ENCODE results near the gene DDX41.

DDX41 gene

GRCh38 chr5:177512736-177513380 lies 3.9 kb downstream of the DDX41 start:
- DNase-seq: no peak

- DNase-seq: no peak
Observed at GRCh38 chr5:177511796-177512675, 4.7 kb downstream of the DDX41 start.

GRCh38 chr5:177511181-177511580 lies 5.6 kb downstream of the DDX41 start:
- no peak for DNase-seq

DNA sequence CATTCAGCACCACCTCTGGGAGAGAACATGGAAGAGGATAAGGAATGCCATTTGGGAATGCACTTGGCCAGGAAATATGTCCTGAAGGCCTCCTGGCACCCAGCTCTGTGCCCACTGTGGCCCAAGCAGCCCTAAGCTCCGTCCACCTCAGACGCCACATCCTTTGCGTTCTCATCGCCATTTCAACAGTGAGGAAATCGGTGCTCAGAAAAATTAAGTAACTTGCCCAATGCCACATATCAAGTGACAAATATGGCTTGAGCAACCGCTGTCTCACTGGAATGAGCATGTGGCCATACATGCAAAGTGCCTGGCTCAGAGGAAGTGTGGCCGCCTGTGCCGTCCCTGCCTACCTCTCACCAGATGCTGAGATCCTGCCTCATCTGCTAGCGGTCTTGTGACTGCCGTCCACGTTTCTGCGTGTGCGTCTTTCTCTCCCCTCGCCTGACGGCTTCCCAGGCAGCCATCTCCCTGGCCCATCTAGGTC lies 6.2 kb downstream of the DDX41 start:
- no peak for DNase-seq

GRCh38 chr5:177509991-177510566 lies 6.7 kb downstream of the DDX41 start:
- DNase-seq: no peak

- DNase-seq: no peak
Observed at GRCh38 chr5:177509381-177509951, 7.3 kb downstream of the DDX41 start, which contains the start of gene DOK3. DOK3 (minus strand) TSS chr5:177509826; CDS start chr5:177509540, 286 bp downstream.

DNA sequence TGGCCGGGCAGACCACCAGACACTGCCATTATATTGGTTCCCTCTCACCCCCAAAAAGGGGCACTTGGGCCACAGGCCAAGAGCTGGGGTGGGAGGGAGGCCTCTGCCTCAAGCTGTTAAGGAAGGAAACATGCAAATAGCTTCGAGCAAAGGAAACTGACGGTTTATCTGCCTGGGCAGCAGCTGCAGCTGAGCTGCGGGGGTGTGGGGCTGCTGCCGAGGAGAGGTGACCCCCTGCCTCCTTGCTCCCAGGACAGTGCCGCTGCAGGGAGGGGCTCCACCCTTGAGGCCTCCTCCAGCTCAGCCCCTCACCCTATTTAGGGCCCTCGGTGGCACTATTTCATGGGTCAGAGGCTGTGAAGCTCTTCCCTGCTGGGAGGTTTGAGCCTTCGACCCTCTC lies 7.9 kb downstream of the DDX41 start:
- DNase-seq: no peak

GRCh38 chr5:177508221-177508611 lies 8.5 kb downstream of the DDX41 start:
- no peak for DNase-seq

DNA sequence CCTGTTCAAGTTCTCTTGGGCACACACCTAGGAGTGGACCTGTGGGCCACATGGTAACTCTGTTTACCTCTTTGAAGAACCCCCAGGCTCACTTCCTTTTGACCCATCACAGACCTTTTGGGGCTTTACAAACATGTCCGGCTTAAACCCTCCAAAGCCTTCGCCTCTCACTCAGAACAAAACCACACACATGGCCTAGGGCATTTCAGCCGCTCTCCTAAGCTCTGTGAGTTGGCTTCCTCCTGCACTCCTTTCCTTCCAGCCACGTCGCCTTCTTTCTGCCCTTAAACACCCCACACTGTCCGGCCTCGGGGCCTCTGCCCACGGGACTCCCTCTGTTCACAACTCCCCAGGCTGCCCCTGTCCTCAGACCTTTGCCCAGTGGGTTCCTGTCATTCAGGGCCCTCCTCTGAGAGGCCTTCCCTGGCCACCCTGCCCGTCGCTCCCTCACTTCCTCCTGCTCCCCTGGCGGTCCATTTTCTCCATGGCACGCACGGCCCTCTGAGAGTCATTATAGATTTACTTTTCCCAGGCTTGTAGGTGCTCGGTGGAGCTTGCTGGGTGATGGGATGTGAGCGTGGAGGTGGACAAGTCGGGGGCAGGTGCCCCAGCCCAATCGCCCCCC lies 9.1 kb downstream of the DDX41 start:
- DNase-seq: no peak

GRCh38 chr5:177507165-177507564 lies 9.6 kb downstream of the DDX41 start:
- DNase-seq: no peak

DNA sequence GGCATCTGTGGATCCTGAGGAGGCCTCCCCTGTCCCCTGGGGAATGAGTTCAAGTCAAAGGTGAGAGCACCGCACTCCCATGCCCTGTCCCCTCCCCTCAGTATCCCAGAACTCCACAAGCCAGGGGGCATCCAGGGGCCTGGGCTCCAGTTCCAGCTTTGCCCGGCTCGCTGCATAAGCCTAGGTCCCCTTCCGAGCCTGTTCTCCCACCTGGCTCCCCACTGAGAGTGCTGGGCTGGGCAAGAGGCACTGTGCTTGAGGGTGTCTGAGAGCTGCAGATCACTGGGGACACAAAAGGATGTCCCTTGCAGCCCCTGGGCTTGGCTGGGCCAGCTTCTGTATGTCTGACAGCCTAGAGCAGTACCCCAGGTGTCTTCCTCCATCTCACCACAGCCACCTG lies 11.7 kb downstream of the DDX41 start:
- DNase-seq: no peak

DNA sequence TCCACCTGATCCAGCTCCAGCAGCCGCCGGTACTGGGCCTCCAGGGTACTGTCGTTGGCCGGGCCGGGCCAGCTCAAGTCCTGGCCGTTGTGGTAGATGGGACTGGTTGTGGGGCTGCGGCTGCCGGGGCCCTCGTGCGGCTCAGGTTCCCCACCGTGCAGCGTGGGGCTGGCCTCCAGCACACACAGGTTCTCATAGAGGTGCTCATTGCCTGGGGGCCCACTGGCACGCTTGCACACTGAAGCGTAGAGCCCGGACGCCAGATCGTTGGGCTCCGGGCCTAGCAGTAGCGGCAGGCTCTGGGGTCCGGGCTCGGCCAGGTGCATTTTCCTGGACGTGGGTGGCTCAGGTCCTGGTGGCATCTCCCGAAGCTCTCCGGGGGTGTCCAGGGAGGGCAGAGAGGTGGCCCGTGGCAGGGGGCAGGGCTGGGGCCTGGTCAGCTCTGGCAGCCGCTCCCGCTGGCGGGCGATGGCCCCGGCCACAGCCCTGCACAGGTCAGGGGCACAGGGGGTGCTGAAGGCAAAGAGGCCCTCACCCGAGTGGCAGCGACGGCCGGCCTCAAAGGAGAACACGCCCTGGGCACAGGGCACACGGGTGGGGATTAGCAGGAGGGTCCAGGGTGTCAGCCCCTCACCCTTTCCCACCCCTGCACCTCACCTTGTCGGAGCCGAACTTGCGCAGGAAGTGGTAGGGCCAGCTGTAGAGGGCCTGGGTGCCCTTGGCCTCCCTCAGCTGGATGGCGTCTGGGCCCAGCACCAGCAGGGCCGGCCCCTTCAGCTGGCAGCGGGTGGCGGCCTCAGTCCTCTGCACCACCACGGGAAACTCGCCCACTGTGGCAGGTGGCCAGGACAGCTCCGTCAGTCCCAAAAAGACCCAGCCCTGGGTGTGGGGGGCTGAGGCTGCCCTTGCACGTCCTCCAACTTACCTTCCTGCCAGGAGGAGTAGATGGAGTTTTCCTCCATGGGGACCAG lies 12.4 kb downstream of the DDX41 start:
- DNase-seq: no peak

GRCh38 chr5:177503351-177504085 lies 13.2 kb downstream of the DDX41 start:
- no peak for DNase-seq

DNA sequence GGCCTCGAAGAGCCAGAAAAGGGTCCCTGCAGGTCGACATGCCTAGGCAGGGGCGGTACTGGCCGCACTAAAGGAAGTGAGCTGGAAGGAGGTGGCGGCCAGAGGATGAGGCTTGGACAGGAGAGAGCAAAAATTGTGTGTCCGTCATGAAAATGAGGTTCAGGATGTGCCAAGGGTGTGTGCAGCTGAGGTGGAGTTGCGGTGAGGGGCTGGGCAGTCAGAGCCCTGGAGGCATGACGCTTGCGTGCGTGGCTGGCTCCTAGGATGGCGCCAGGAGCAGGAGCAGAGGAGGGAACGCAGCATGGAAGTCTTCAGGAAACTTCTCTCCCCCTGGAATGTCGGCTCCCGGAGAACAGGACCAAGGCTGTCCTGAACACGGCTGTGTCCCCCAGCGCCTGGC lies 13.9 kb downstream of the DDX41 start:
- no peak for DNase-seq

DNA sequence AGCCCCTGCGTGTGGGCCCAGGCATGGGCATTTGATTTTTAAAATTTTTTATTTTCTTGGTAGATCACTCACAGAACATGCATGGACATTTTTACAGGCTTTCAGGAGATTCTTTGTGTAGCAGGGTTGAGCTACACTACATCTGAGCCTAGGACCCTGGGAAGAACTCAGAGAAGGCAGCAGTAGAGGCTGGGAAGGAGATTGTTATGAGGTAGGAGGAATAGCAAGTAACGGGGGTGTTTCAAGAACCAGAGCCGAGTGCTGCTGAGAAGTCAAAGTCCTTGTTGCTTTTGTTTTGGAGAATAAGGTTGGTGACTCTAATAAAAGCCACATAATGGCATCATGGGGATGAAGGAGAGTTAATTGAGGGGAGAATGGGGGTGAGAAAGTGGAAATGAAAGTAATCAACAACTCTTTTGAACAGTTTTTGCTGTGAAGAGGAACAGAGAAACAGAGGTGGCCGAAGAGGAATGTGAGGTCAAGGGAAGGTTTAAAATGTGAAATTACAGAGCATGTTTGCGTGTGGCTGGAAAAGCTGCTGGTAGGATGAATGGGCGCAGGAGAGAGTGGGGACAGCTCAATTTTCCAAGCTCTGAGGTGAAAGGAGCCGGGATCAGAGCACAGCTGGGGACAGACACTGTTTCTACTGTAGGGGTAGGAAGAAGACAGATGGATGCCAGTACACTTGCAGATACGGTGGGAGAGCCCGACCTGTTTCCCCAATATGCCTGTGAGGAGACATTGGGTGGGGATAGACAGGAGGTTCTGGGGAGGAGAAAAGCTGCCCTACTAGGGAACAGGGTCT lies 14.7 kb downstream of the DDX41 start:
- DNase-seq: no peak

DNA sequence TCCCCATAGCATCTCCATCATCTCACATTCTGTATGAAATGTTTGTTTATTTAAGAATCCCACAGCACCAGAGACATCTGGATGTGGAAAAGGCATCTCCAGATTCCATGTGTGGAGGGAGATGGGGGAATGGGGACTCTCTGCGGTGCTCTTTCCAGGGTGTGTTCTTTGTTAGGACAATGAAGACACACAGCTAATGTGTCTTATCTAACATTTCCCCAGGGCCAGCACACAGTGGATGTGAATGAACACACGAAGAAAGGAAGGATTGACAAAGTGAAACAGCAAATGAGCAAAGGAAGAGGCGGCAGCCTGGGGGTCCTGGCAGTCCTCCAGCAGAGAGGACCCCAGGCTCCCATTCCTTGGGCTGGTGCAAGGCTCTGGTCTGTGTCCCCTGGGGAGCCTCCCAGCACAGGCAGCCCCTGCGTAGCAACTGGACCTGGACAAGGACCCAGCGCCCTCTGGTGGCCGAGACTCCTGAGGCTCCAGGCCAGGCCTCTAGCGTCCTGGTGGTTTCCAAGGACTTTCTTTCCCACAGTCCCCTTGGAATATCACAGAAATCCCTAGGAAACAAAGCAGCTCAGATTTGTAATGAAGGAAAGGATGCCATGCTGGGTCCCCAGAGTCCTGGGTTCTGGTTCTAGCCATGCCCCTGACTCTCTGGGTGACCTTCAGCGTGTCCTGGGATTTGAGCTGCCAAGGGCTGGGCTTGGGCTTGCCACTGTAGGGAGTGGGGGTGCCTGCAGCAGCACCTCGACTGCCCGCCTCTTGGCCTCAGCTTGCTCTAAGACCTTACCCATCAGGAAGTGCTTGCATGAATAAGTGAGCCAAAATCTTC lies 15.9 kb downstream of the DDX41 start:
- DNase-seq: peak; percentile 54

GRCh38 chr5:177499842-177500241 lies 16.9 kb downstream of the DDX41 start:
- no peak for DNase-seq

GRCh38 chr5:177498013-177498787 lies 18.6 kb downstream of the DDX41 start:
- DNase-seq: no peak
